K562 (cell line): Measurements from ENCODE around the gene SMIM3. TPM values are rescaled to one million over a fixed set of nuclear protein-coding genes. Genes with fewer than 3 reads are reported as not detected.

Source experiments
- BRD9 ChIP-seq: fragments of 450-650 bp; IDR thresholded peaks from 2 replicates; pipeline ENCODE4 v1.6.1; 2018; ENCODE audit warnings: low read depth; ENCODE audit not compliant: partially characterized antibody
- CBX3 ChIP-seq, 2 experiments: IDR thresholded peaks; 1 replicate in 1 of 2; 2 replicates in 1 of 2; pipeline ENCODE4 v1.6.1; 2012; ENCODE audit warnings: inconsistent platforms in 2 of 2, low read length in 2 of 2, borderline replicate concordance in 1 of 2, control low read depth in 1 of 2
- ESRRA ChIP-seq: fragments of 450-650 bp; IDR thresholded peaks from 2 replicates; pipeline ENCODE4 v1.6.1; 2014; ENCODE audit warnings: low read depth, mild to moderate bottlenecking, moderate library complexity, borderline replicate concordance
- FOXA3 ChIP-seq, 2 experiments: fragments of 450-650 bp in 1 of 2; sonication (generic) in 1 of 2; formaldehyde crosslinking; IDR thresholded peaks in 1 of 2; conservative IDR thresholded peaks in 1 of 2; 2 replicates each; pipeline versions ENCODE4 v1.4.0 to v1.8.0; 2020 to 2022; ENCODE audit warnings: mild to moderate bottlenecking in 2 of 2, missing genetic modification reagents in 1 of 2
- FOXJ3 ChIP-seq: sonication (generic); formaldehyde crosslinking; IDR thresholded peaks from 2 replicates; pipeline ENCODE4 v1.4.0; 2020; ENCODE audit warnings: mild to moderate bottlenecking, missing genetic modification reagents
- JUNB ChIP-seq: fragments of 450-650 bp; formaldehyde crosslinking; conservative IDR thresholded peaks from 2 replicates; pipeline ENCODE4 v1.4.0; 2020; ENCODE audit warnings: mild to moderate bottlenecking
- MXI1 ChIP-seq: IDR thresholded peaks from 2 replicates; pipeline ENCODE4 v1.6.1; 2011; ENCODE audit warnings: low read depth, mild to moderate bottlenecking, improper control_type of control experiment, low read length
- NCOA2 ChIP-seq, 2 experiments: fragments of 450-650 bp; IDR thresholded peaks; 2 replicates each; pipeline ENCODE4 v1.6.1; 2018; ENCODE audit warnings: mild to moderate bottlenecking in 2 of 2, moderate library complexity in 1 of 2; ENCODE audit not compliant: partially characterized antibody in 2 of 2
- SIN3A ChIP-seq, 2 experiments: fragments of 150-350 bp in 1 of 2; IDR thresholded peaks; 2 replicates each; pipeline ENCODE4 v1.6.1; 2011 to 2016; ENCODE audit warnings: borderline replicate concordance in 2 of 2, low read depth in 2 of 2, low read length in 2 of 2, mild to moderate bottlenecking in 2 of 2, moderate library complexity in 2 of 2; ENCODE audit not compliant: control insufficient read depth in 1 of 2
- TARDBP ChIP-seq: fragments of 450-650 bp; IDR thresholded peaks from 2 replicates; pipeline ENCODE4 v1.6.1; 2016
- TOE1 ChIP-seq, 2 experiments: fragments of 450-650 bp in 1 of 2; sonication (generic) in 1 of 2; formaldehyde crosslinking in 1 of 2; IDR thresholded peaks; 2 replicates each; pipeline versions ENCODE4 v1.7.1 to v1.8.0; 2016 to 2022; ENCODE audit warnings: borderline replicate concordance in 2 of 2, mild to moderate bottlenecking in 2 of 2, antibody characterized with exemption in 1 of 2, inconsistent platforms in 1 of 2, low read depth in 1 of 2, missing genetic modification reagents in 1 of 2, moderate library complexity in 1 of 2
- ZNF224 ChIP-seq: sonication (generic); formaldehyde crosslinking; IDR thresholded peaks from 2 replicates; pipeline ENCODE4 v1.8.0; 2022; ENCODE audit warnings: mild to moderate bottlenecking, missing genetic modification reagents
- polyA plus RNA-seq, 8 experiments: library from polyadenylated mRNA; depleted of rRNA in 4 of 8; stranded (reverse) in 5 of 8; unstranded in 3 of 8; fragments of >200 nt; fragmentation: Nextera tagmentation in 2 of 8; fragmentation: Illumina TruSeq in 1 of 8; extraction: Ambion mirVana in 2 of 8; extraction: Trizol in 1 of 8; gene quantifications; 2 replicates each; pipeline versions ENCODE4 v1.2.1 to v1.2.3, GENCODE V29; 2011 to 2014; ENCODE audit warnings: inconsistent platforms in 1 of 8, missing spikeins in 1 of 8
- total RNA-seq, 7 experiments: library from RNA; depleted of rRNA in 6 of 7; stranded (reverse); fragments of >200 nt in 6 of 7; fragmentation: Illumina TruSeq in 2 of 7; extraction: Trizol in 2 of 7; gene quantifications; 2 replicates each; pipeline versions ENCODE4 v1.2.1 to v1.2.3, GENCODE V29; 2011 to 2021; ENCODE audit warnings: low replicate concordance in 1 of 7
- TF ChIP-seq, protein P1 (sequence below): fragments of 150-350 bp; IDR thresholded peaks from 2 replicates; pipeline ENCODE4 v1.6.1; 2014; ENCODE audit warnings: low read depth, mild to moderate bottlenecking, low read length, borderline replicate concordance
- TF ChIP-seq, protein P2 (sequence below): fragments of 250-450 bp; sonication (Bioruptor Pico); IDR thresholded peaks from 2 replicates; pipeline ENCODE4 v1.4.0; 2020; ENCODE audit warnings: borderline replicate concordance
- TF ChIP-seq, protein P3 (sequence below): fragments of 250-450 bp; sonication (Bioruptor Pico); IDR thresholded peaks from 2 replicates; pipeline ENCODE4 v1.5.0; 2021
- TF ChIP-seq, protein P4 (sequence below): fragments of 250-450 bp; sonication (Bioruptor Pico); IDR thresholded peaks from 2 replicates; pipeline ENCODE4 v1.5.0; 2021

SMIM3 gene
- total and polyA plus RNA-seq, 9 of the 15 experiments (the other 6 are each of a cell fraction or from before 2014, with no cell fraction given), result 4.1 to 27.7 (median 13.6) TPM

DNA sequence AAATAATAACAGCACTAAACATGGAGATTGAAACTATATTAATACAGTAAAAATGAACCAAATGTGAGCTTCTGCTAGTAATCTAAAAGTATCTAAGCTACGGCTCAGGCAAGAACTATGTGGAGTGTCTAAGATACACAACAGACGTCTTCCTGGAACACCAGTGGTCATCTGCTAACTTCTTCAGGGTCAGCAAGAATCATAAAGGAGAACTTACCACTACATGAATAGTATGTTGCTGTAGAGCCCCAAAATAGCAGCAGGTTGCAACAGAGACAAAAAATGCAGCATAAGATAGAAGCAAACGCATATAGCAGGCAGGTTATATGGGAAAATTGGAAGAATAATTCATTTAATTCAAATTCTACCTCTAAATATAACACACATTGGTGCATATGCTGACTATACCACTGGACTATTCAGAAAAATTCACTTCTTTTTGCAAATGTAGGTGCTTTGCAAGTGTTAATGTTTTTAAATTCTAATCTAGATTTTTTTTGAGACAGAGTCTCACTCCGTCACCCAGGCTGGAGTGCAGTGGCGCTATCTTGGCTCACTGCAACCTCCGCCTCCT lies 46.8 kb upstream of the SMIM3 start (continued):
- TF ChIP-seq, protein P1, sequence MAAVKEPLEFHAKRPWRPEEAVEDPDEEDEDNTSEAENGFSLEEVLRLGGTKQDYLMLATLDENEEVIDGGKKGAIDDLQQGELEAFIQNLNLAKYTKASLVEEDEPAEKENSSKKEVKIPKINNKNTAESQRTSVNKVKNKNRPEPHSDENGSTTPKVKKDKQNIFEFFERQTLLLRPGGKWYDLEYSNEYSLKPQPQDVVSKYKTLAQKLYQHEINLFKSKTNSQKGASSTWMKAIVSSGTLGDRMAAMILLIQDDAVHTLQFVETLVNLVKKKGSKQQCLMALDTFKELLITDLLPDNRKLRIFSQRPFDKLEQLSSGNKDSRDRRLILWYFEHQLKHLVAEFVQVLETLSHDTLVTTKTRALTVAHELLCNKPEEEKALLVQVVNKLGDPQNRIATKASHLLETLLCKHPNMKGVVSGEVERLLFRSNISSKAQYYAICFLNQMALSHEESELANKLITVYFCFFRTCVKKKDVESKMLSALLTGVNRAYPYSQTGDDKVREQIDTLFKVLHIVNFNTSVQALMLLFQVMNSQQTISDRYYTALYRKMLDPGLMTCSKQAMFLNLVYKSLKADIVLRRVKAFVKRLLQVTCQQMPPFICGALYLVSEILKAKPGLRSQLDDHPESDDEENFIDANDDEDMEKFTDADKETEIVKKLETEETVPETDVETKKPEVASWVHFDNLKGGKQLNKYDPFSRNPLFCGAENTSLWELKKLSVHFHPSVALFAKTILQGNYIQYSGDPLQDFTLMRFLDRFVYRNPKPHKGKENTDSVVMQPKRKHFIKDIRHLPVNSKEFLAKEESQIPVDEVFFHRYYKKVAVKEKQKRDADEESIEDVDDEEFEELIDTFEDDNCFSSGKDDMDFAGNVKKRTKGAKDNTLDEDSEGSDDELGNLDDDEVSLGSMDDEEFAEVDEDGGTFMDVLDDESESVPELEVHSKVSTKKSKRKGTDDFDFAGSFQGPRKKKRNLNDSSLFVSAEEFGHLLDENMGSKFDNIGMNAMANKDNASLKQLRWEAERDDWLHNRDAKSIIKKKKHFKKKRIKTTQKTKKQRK, result no peak
- TF ChIP-seq, protein P2, sequence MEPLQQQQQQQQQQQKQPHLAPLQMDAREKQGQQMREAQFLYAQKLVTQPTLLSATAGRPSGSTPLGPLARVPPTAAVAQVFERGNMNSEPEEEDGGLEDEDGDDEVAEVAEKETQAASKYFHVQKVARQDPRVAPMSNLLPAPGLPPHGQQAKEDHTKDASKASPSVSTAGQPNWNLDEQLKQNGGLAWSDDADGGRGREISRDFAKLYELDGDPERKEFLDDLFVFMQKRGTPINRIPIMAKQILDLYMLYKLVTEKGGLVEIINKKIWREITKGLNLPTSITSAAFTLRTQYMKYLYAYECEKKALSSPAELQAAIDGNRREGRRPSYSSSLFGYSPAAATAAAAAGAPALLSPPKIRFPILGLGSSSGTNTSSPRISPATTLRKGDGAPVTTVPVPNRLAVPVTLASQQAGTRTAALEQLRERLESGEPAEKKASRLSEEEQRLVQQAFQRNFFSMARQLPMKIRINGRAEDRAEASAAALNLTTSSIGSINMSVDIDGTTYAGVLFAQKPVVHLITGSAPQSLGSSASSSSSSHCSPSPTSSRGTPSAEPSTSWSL (CRISPR knock-in tag), result no peak
- TF ChIP-seq NCOA2 (IDR thresholded peaks at IDR 0.05; ENCODE audit: partially characterized antibody in 2 of 2) (no peak), CBX3 (IDR thresholded peaks at IDR 0.05; ENCODE audit: borderline replicate concordance in 1 of 2, low read length in 2 of 2) (no peak), FOXA3 (CRISPR knock-in tag; conservative IDR thresholded peaks at IDR 0.05 in 1 of 2, IDR thresholded peaks at IDR 0.05 in 1 of 2) (no peak), ESRRA (no peak), MXI1 (no peak), TARDBP (no peak), FOXJ3 (CRISPR knock-in tag) (no peak), BRD9 (no peak), JUNB (CRISPR knock-in tag) (no peak), SIN3A (IDR thresholded peaks at IDR 0.05; ENCODE audit: borderline replicate concordance in 2 of 2, control insufficient read depth in 1 of 2, low read depth in 2 of 2, low read length in 2 of 2) (no peak), TOE1 (IDR thresholded peaks at IDR 0.05; ENCODE audit: borderline replicate concordance) (no peak), TOE1 (CRISPR knock-in tag; IDR thresholded peaks at IDR 0.05; ENCODE audit: borderline replicate concordance, low read depth) (no peak), ZNF224 (no peak)
- TF ChIP-seq, protein P3, sequence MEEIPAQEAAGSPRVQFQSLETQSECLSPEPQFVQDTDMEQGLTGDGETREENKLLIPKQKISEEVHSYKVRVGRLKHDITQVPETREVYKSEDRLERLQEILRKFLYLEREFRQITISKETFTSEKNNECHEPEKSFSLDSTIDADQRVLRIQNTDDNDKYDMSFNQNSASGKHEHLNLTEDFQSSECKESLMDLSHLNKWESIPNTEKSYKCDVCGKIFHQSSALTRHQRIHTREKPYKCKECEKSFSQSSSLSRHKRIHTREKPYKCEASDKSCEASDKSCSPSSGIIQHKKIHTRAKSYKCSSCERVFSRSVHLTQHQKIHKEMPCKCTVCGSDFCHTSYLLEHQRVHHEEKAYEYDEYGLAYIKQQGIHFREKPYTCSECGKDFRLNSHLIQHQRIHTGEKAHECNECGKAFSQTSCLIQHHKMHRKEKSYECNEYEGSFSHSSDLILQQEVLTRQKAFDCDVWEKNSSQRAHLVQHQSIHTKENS (CRISPR knock-in tag), result no peak
- TF ChIP-seq, protein P4, sequence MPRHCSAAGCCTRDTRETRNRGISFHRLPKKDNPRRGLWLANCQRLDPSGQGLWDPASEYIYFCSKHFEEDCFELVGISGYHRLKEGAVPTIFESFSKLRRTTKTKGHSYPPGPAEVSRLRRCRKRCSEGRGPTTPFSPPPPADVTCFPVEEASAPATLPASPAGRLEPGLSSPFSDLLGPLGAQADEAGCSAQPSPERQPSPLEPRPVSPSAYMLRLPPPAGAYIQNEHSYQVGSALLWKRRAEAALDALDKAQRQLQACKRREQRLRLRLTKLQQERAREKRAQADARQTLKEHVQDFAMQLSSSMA (CRISPR knock-in tag), result no peak
